ENCODE data around the gene IDE.

GRCh38 chr10:92615515-92615914, 41.6 kb upstream of the IDE start:
- no peak for TF ChIP-seq YY1 (IDR thresholded peaks at IDR 0.05; ENCODE audit: insufficient read depth, insufficient read length)
- no peak for TF ChIP-seq SUZ12 (IDR thresholded peaks at IDR 0.05; ENCODE audit: extremely low read depth, insufficient read depth, insufficient read length)
- TF ChIP-seq ZNF274 (IDR thresholded peaks at IDR 0.05; ENCODE audit: low read depth, low read length): no peak

Measured in NT2/D1 (cell line).